AG09309 (cell line): ENCODE results near the gene SNCB.

Experiments used
- DNase-seq: peaks from one replicate; pipeline ENCODE4 v3.0.0-alpha.2; 2010; ENCODE audit warnings: low read depth
- H3K4me3 ChIP-seq: 2 replicates; pipeline ENCODE4 v1.5.1; 2011; ENCODE audit warnings: mild to moderate bottlenecking, low read depth, low read length, moderate library complexity; ENCODE audit not compliant: control insufficient read depth
- TF ChIP-seq, protein P1 (sequence below): IDR thresholded peaks from 2 replicates; pipeline ENCODE4 v1.5.1; 2011; ENCODE audit warnings: mild to moderate bottlenecking, low read depth, low read length, inconsistent platforms; ENCODE audit not compliant: insufficient read depth, control insufficient read depth; ENCODE audit errors: missing control alignments

Gene SNCB

DNA sequence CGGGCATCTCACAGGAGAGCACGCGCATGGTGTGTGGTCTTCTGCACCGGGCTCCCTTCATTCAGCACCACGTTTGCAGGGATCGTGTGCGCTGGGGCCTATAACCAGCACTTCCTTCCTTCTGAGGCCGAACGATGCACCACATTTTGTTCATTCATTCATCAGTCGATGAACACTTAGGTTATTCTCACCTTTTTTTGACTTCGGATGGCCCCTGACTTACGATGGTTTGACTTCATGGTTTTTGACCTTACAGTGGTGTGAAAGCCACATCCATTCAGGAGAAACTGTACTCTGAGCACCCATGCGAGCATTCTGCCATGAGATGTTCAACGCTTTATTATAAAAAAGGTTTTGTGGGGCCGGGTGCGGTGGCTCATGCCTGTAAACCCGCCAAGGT, 44.5 kb upstream of the SNCB start:
- H3K4me3 ChIP-seq: no peak overlapping the region
- TF ChIP-seq, protein P1, sequence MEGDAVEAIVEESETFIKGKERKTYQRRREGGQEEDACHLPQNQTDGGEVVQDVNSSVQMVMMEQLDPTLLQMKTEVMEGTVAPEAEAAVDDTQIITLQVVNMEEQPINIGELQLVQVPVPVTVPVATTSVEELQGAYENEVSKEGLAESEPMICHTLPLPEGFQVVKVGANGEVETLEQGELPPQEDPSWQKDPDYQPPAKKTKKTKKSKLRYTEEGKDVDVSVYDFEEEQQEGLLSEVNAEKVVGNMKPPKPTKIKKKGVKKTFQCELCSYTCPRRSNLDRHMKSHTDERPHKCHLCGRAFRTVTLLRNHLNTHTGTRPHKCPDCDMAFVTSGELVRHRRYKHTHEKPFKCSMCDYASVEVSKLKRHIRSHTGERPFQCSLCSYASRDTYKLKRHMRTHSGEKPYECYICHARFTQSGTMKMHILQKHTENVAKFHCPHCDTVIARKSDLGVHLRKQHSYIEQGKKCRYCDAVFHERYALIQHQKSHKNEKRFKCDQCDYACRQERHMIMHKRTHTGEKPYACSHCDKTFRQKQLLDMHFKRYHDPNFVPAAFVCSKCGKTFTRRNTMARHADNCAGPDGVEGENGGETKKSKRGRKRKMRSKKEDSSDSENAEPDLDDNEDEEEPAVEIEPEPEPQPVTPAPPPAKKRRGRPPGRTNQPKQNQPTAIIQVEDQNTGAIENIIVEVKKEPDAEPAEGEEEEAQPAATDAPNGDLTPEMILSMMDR: no peak
- no peak for DNase-seq

- no peak overlapping the region for H3K4me3 ChIP-seq
- TF ChIP-seq, protein P1: no peak
- no peak for DNase-seq
Measured at GRCh38 chr5:176673651-176674583, 43.6 kb upstream of the SNCB start.

GRCh38 chr5:176671890-176672747, 41.8 kb upstream of the SNCB start:
- DNase-seq: no peak
- TF ChIP-seq, protein P1: no peak
- no peak overlapping the region for H3K4me3 ChIP-seq

DNA sequence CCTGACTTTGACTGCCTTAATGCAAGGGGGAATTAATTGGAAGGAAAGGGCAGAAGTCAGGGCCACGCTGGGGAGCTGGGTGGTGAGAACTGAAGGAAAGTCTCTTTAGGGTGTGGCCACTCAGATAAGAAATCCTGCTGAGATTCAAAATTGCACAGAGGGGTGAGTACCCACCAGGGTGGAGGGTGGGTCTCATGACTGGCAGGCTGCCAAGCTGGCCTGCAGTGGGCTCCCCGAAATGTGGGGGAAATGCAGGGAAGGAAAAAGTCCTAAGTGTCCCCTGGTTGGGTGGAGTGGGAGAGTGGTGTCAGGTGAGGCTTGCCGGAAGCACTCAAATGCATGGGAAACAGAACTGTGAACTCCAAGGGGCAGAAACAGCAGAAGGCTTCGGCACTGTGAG, 41.1 kb upstream of the SNCB start:
- no peak overlapping the region for H3K4me3 ChIP-seq
- DNase-seq: no peak
- TF ChIP-seq, protein P1: no peak

- no peak for DNase-seq
- H3K4me3 ChIP-seq: no peak overlapping the region
- TF ChIP-seq, protein P1: no peak
Measured at GRCh38 chr5:176670449-176670848, 40.1 kb upstream of the SNCB start.

- TF ChIP-seq, protein P1: no peak
- no peak for DNase-seq
- H3K4me3 ChIP-seq: no peak overlapping the region
Measured at GRCh38 chr5:176667637-176668036, 37.3 kb upstream of the SNCB start.
